ENCODE data around the gene TMUB1.

- no peak for TF ChIP-seq CTCF (IDR thresholded peaks at IDR 0.05)
- TF ChIP-seq POLR2A (IDR thresholded peaks at IDR 0.05): no peak
Measured at GRCh38 chr7:151082141-151083070, 887 bp downstream of the TMUB1 start.

Measured in heart left ventricle (tissue), 13 donors.